ENCODE results near the gene TUB.

DNA sequence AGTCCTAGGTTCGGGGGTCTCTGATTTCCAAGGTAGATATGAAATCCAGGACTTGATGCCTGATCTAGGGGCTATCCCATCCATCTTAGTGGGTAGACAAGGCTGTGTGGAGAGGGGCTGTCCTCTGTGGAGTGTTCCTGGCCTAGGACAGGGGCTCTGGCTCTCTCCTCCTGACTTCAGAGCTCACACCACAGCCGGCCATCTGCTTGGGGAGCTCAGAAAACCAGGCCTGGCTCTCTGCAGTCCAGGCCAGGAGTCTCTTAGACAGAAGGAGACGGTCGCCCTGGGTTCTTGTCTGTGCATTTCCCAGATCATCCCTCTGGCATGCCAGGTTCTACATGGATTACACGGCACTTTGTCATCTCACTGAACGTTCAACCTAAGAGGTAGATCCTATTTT, 17.9 kb downstream of the TUB start:
- no peak for TF ChIP-seq CTCF (IDR thresholded peaks at IDR 0.05; ENCODE audit: low read depth, low read length)
- TF ChIP-seq, protein P1, sequence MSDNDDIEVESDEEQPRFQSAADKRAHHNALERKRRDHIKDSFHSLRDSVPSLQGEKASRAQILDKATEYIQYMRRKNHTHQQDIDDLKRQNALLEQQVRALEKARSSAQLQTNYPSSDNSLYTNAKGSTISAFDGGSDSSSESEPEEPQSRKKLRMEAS (IDR thresholded peaks at IDR 0.05; ENCODE audit: low read depth, low read length) = no peak
- TF ChIP-seq POLR2A (IDR thresholded peaks at IDR 0.05; ENCODE audit: extremely low read depth, insufficient read length) = no peak
